Left lung (tissue), 10 donors: ENCODE data around the gene KIF5C. TPM values are rescaled to one million over a fixed set of nuclear protein-coding genes. Genes with fewer than 3 reads are reported as not detected.
A peak's percentile ranks its signal among the peaks of the same experiment; 100 is the strongest.

Experiments
- ATAC-seq: fragments of 200-7000 bp; cut with Tn5 transposase; one replicate; pipeline ENCODE4 v1.9.1; 2020; ENCODE audit warnings: moderate library complexity
- DNase-seq, 4 donors: peaks; one replicate each; pipeline ENCODE4 v3.0.0-alpha.2; 2013 to 2020
- H3K27ac ChIP-seq, 2 donors: fragments of 200-600 bp; sonication (generic) in 1 of 2; one replicate each; pipeline versions ENCODE4 v1.5.0 to v1.8.0; 2020 to 2021
- H3K27me3 ChIP-seq, 2 donors: fragments of 200-600 bp; sonication (generic) in 1 of 2; one replicate each; pipeline versions ENCODE4 v1.5.0 to v1.8.0; 2020 to 2021
- H3K36me3 ChIP-seq, 2 donors: fragments of 200-600 bp; sonication (generic) in 1 of 2; one replicate each; pipeline versions ENCODE4 v1.5.0 to v1.8.0; 2020 to 2021
- H3K4me1 ChIP-seq, 2 donors: fragments of 200-600 bp; one replicate each; pipeline ENCODE4 v1.8.0; 2021
- H3K4me3 ChIP-seq, 2 donors: fragments of 200-600 bp; sonication (generic) in 1 of 2; one replicate each; pipeline versions ENCODE4 v1.5.0 to v1.8.0; 2020 to 2021; ENCODE audit warnings: mild to moderate bottlenecking in 1 of 2
- H3K9me3 ChIP-seq, 2 donors: fragments of 200-600 bp; sonication (generic) in 1 of 2; one replicate each; pipeline versions ENCODE4 v1.5.0 to v1.8.0; 2020 to 2021
- intact Hi-C, 2 donors: fragments of 100-400 bp; cut with DNase I; formaldehyde crosslinking; loops; one replicate each; pipeline versions ENCODE4 v1.11.2 to v1.14.2; 2022
- polyA plus RNA-seq, 6 donors: library from polyadenylated mRNA; unstranded; fragments of 120-200 nt; gene quantifications; one replicate each; pipeline ENCODE4 v1.2.1, GENCODE V29; 2013; ENCODE audit not compliant: insufficient read length in 6 of 6
- total RNA-seq, 2 donors: library from RNA; stranded (reverse); fragmentation: NEBNext Ultra II Directional; extraction: Animal tissue kit (Norgen Biotek cat#: 25700); gene quantifications; one replicate each; pipeline ENCODE4 v1.2.1, GENCODE V29; 2021
- TF ChIP-seq, protein P1 (sequence below), 2 donors: fragments of 200-600 bp; sonication (generic) in 1 of 2; IDR thresholded peaks; one replicate each; pipeline versions ENCODE4 v1.5.0 to v1.8.0; 2021; ENCODE audit warnings: antibody characterized with exemption in 2 of 2
- donor health status: DM: no; HTN: yes; CAD: no.
- donor health status: DM: no; HTN: no; CAD: no.

The KIF5C gene
- total and polyA plus RNA-seq, 8 donors, result 0.92 to 27.4 (median 20.3) TPM

DNA sequence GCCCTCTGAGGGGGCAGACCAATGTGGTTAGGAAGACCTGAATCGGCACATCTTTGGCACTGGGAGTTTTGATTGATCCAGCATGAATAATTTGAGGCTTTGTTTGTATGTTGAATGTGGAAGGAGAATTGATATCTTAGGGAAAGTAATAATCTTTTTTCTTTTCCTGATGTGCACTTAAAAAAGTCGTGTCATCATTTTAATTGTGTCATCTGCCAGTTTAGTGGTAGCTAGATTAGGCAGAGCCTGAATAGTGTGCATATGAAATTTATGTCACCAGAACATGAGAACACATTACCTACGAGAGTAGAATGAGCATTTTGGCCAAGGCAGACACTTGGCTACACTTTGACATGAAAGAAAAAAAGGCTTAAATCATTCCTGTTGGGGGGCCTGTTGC lies 79.5 kb downstream of the KIF5C start:
- TF ChIP-seq, protein P1, sequence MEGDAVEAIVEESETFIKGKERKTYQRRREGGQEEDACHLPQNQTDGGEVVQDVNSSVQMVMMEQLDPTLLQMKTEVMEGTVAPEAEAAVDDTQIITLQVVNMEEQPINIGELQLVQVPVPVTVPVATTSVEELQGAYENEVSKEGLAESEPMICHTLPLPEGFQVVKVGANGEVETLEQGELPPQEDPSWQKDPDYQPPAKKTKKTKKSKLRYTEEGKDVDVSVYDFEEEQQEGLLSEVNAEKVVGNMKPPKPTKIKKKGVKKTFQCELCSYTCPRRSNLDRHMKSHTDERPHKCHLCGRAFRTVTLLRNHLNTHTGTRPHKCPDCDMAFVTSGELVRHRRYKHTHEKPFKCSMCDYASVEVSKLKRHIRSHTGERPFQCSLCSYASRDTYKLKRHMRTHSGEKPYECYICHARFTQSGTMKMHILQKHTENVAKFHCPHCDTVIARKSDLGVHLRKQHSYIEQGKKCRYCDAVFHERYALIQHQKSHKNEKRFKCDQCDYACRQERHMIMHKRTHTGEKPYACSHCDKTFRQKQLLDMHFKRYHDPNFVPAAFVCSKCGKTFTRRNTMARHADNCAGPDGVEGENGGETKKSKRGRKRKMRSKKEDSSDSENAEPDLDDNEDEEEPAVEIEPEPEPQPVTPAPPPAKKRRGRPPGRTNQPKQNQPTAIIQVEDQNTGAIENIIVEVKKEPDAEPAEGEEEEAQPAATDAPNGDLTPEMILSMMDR (IDR thresholded peaks at IDR 0.05), result no peak
- Histone ChIP-seq H3K4me3 (no peak overlapping the region), H3K27ac (no peak overlapping the region), H3K4me1 (no peaks in the 10 kb centered on the region), H3K9me3 (no peaks in the 10 kb centered on the region), H3K27me3 (no peaks in the 10 kb centered on the region), H3K36me3 (no peaks in the 10 kb centered on the region)
- intact Hi-C loops, result no loop called here
- DNase-seq, result no peak
- no peak for ATAC-seq

DNA sequence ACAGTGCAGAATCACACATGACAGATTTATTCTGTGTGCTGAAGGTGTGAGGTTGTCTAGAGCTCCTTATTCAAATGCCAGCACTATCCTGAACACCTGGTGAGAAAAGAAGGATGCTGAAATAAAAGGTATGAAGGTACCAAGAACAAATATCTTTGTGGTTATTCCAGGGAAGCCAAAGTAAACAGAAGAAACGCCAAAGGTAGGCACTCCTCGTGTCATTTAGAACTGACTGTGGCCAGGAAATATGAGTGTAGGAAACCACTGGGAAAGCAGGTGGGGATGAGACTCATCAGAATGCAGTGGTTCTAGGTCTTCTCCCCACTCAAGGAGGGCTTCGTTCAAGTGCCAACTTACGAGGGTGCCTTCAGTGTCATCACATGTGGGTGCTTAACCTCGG lies 80.8 kb downstream of the KIF5C start:
- no peak overlapping the region for H3K4me3 ChIP-seq
- H3K9me3 ChIP-seq, result no peaks in the 10 kb centered on the region
- ATAC-seq, result peak; percentile 51
- H3K27me3 ChIP-seq, result no peaks in the 10 kb centered on the region
- TF ChIP-seq, protein P1 (IDR thresholded peaks at IDR 0.05), result no peak
- no peak overlapping the region for H3K27ac ChIP-seq
- no peaks in the 10 kb centered on the region for H3K36me3 ChIP-seq
- intact Hi-C loops, result no loop called here
- H3K4me1 ChIP-seq, result no peaks in the 10 kb centered on the region
- no peak for DNase-seq

DNA sequence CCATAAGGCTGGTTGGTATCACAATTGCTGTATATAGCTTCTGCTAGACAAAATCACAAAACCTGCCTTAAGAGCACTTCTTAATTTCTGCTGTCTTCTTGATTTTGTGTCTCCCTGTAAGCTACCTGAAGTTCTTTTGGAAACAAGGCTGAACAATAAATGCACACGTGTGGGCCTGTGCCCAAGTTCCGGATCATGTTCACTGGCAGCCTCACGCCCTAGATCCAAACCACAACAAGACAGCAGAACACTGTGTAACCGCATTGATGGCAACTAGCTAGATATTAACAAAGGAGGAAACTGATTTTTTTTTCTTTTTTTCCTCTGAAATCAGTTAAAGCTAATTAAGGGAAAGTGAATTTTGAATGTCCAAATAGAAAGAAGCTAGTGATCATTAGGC lies 82.0 kb downstream of the KIF5C start:
- H3K9me3 ChIP-seq, result no peaks in the 10 kb centered on the region
- ATAC-seq, result no peak

DNA sequence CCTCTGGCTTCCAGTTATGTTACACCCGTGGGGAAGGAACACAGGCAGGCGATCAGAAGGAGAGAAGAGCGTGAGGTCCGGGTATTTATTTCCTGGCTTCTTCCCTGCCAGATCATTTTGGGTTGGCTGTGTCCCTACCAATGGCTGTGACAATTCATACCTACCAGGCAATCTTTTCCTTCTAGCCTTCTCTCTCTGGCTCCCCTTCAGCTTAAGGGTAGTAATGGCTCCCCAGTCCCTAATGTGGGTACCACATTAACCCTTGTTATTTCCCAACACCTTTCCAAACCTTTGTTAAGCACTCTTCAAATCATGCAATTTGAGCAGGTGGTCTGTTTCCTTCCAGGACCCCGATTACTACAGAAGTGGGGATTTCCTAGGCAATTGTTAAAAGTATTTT lies 84.7 kb downstream of the KIF5C start:
- no peaks in the 10 kb centered on the region for H3K36me3 ChIP-seq
- H3K4me3 ChIP-seq, result no peak overlapping the region
- ATAC-seq (no peak), DNase-seq (no peak)
- H3K27me3 ChIP-seq, result no peaks in the 10 kb centered on the region
- H3K9me3 ChIP-seq, result no peaks in the 10 kb centered on the region
- TF ChIP-seq, protein P1 (IDR thresholded peaks at IDR 0.05), result no peak
- no peak overlapping the region for H3K27ac ChIP-seq
- intact Hi-C loops, result no loop called here
- H3K4me1 ChIP-seq, result no peaks in the 10 kb centered on the region

More for the DNA sequence above, 82.0 kb downstream of the KIF5C start:
- Histone ChIP-seq H3K36me3 (no peaks in the 10 kb centered on the region), H3K27ac (no peak overlapping the region), H3K27me3 (no peaks in the 10 kb centered on the region), H3K4me1 (no peaks in the 10 kb centered on the region), H3K4me3 (no peak overlapping the region)
- intact Hi-C loops, result no loop called here
- TF ChIP-seq, protein P1 (IDR thresholded peaks at IDR 0.05), result no peak
- DNase-seq, result no peak

DNA sequence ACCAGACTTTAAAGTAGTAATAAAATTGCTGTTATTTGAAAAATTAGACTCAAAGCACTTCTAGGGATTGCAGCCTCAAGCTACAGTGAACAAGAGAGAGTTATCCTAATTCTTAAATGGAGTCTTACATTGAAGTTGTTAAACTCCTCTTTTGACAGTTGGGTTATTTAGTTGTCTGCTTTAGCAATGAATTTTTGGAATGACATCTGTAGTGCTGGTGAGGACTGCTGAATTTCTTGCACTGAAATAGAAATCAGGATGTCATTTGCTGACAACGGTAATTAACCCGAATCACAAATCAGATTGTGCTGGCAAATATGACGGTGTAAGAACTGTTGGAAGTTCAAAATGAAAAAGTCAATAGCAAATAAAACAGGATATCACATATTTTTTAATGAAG lies 85.5 kb downstream of the KIF5C start:
- TF ChIP-seq, protein P1 (IDR thresholded peaks at IDR 0.05), result no peak
- DNase-seq, result no peak
- ATAC-seq, result no peak
- no peaks in the 10 kb centered on the region for H3K4me1 ChIP-seq
- no peak overlapping the region for H3K4me3 ChIP-seq
- H3K27me3 ChIP-seq, result no peaks in the 10 kb centered on the region
- no peak overlapping the region for H3K27ac ChIP-seq
- intact Hi-C loops, result no loop called here
- no peaks in the 10 kb centered on the region for H3K36me3 ChIP-seq
- H3K9me3 ChIP-seq, result no peaks in the 10 kb centered on the region
